HG02588 (cell line): ENCODE results near the gene PTH.

Experiments used
- ATAC-seq: cut with Tn5 transposase; IDR thresholded peaks from one replicate; pipeline ENCODE4 v1.9.1; 2021; ENCODE audit warnings: mild to moderate bottlenecking, moderate library complexity; ENCODE audit not compliant: unreplicated experiment

PTH gene

GRCh38 chr11:13449522-13449921, 46.3 kb downstream of the PTH start:
- no peak for ATAC-seq

DNA sequence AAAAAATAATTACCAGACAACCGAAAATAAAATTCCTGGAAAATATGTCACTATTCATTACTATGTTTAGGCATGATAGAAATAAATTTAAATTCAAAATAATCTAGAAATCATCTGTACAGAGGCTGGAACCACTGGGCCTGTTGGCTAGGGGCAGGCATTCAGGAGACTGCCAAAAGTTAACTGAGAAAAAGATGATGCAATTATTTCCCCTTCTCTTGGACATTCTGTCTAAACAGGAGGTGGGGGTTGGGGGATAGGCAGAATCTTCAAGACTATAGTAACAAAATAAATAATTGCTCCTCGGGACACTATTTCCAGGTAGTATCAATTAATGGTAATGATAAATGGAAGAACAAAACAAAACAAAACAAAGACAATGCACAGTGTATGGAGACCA, 46.9 kb downstream of the PTH start:
- ATAC-seq: no peak

DNA sequence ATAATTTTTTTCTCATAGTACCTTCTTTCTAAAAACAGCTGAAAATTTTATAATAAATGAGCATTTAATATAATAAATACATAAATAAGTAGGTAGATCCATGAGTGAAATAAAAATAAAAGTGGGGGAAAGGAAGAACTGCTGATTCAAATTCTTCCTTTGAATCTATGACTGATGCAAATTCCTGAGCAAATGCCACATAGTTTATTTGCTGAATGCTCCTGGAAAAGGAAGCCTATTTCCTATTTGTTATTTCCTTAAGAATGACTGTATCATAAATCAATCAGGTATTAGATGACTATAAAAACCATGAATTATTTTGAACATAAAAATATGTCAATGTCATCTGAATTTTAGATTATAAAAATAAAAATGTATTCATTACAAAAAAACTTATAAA, 49.4 kb downstream of the PTH start:
- ATAC-seq: no peak

DNA sequence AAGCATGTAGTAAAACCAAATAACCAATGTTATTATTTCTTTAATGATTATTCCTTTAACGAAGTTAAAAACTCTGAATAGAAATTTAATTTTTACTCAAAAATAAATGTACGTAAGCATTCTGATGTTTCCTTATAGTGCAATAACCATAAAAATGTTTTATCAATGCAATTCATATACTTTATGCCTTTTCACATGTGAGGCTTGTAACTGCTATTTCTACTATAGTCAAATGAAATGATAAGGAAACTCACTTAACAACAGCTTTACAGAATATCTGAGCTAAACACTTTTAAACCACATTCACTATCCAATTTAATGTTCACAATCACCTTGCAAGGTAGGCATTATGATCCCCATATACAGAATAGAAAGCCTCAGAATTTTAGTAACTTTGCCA, 50.2 kb downstream of the PTH start:
- ATAC-seq: no peak
